Gastrocnemius medialis (tissue), 4 donors: Measurements from ENCODE around the gene VWA8. TPM values are rescaled to one million over a fixed set of nuclear protein-coding genes. Genes with fewer than 3 reads are reported as not detected.
"Not testable (repeated sequence)": the region's sequence is repeated elsewhere in the genome, so short reads cannot be mapped to it uniquely, and the experiment has no call there.

Experiments
- ATAC-seq, 2 donors: fragments of 150-250 bp; one replicate each; pipeline ENCODE4 v1.9.1; 2016
- DNase-seq, 2 donors: peaks; one replicate each; pipeline ENCODE4 v3.0.0-alpha.2; 2019
- H3K27ac ChIP-seq, 4 donors: fragments of 200-600 bp; sonication (generic); 1 replicate in 1 of 4; 2 replicates in 3 of 4; pipeline ENCODE4 v1.5.1; 2016 to 2018; ENCODE audit warnings: mild to moderate bottlenecking in 2 of 4, moderate library complexity in 1 of 4
- H3K27me3 ChIP-seq, 3 donors: fragments of 200-600 bp; sonication (generic) in 2 of 3; 1 replicate in 1 of 3; 2 replicates in 2 of 3; pipeline versions ENCODE4 v1.5.1 to v1.6.0; 2016 to 2019; ENCODE audit warnings: mild to moderate bottlenecking in 1 of 3, moderate library complexity in 1 of 3
- H3K36me3 ChIP-seq, 2 donors: fragments of 200-600 bp; sonication (generic) in 1 of 2; one replicate each; pipeline ENCODE4 v1.5.1; 2017 to 2018
- H3K4me1 ChIP-seq, 2 donors: fragments of 200-600 bp; sonication (generic) in 1 of 2; one replicate each; pipeline ENCODE4 v1.5.1; 2016 to 2017; ENCODE audit warnings: mild to moderate bottlenecking in 2 of 2
- H3K4me3 ChIP-seq, 4 donors: fragments of 200-600 bp; sonication (generic) in 3 of 4; 1 replicate in 1 of 4; 2 replicates in 3 of 4; pipeline ENCODE4 v1.5.1; 2016 to 2019; ENCODE audit warnings: mild to moderate bottlenecking in 2 of 4
- H3K9me3 ChIP-seq, 3 donors: fragments of 200-600 bp; sonication (generic) in 2 of 3; 1 replicate in 1 of 3; 2 replicates in 2 of 3; pipeline ENCODE4 v1.5.1; 2016 to 2019
- POLR2A ChIP-seq, 2 donors: fragments of 450-650 bp; IDR thresholded peaks; one replicate each; pipeline ENCODE4 v1.6.1; 2017; ENCODE audit warnings: antibody characterized with exemption in 2 of 2, mild to moderate bottlenecking in 2 of 2, moderate library complexity in 2 of 2
- in situ Hi-C, 4 donors: fragments of 200-750 bp; cut with MboI; loops; one replicate each; pipeline versions ENCODE4 v1.15.0 to v1.8.0; 2017; ENCODE audit warnings: low sequenced_read_pairs in 4 of 4
- intact Hi-C: fragments of 100-400 bp; cut with DNase I; formaldehyde crosslinking; loops from one replicate; pipeline ENCODE4 v1.15.1; 2023; ENCODE audit warnings: low total_unique reads
- total RNA-seq, 4 donors: library from RNA; depleted of rRNA; stranded (reverse); fragments of >200 nt; gene quantifications; one replicate each; pipeline versions ENCODE4 v1.1.0 to v1.2.3, GENCODE V29; 2016
- TF ChIP-seq, protein P1 (sequence below), 5 experiments: fragments of 450-650 bp in 3 of 5; fragments of 200-600 bp in 2 of 5; sonication (generic) in 2 of 5; IDR thresholded peaks in 4 of 5; conservative IDR thresholded peaks in 1 of 5; 1 replicate in 4 of 5; 2 replicates in 1 of 5; pipeline ENCODE4 v1.5.1; 2016 to 2019; ENCODE audit warnings: antibody characterized with exemption in 5 of 5, mild to moderate bottlenecking in 3 of 5, moderate library complexity in 3 of 5

Gene VWA8
- total RNA-seq, 4 donors from 2014 or later, result 24.7 to 37.9 (median 29.7) TPM

DNA sequence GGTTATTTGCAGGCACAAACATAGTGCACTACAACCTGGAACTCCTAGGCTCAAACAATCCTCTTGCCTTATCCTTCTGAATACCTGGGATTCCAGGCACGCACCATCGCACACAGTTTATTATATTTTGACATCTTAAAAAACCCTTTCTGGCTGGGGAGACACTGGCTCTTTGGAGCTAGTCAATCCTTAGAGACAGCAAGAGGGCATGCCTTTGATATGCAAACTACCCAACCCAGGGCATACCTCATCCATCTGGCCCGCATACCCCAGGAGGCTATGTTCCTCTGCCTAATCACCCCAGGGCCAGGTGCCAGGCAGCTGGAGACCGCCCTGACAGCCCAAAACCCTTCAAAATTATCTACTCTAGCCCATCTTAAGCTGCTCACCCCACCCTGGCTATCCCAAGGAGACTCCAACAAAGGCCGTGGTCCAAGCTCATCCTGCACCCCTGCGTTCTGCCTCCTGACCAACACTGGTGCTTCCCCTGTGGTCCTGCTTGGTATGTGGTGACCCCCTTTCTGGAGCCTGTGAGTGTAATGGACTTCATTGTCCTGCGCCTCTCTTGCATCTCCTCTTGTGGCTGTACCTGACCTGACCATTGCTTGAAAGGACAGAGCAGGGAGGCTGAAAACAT is 417.1 kb downstream of the VWA8 start:
- ATAC-seq, result no peak
- H3K36me3 ChIP-seq, result no peaks in the 10 kb centered on the region
- no peak for DNase-seq
- H3K27me3 ChIP-seq, result no peaks in the 10 kb centered on the region
- no peak overlapping the region for H3K4me3 ChIP-seq
- intact Hi-C loops, result no loop called here
- H3K9me3 ChIP-seq, result no peaks in the 10 kb centered on the region
- no peaks in the 10 kb centered on the region for H3K4me1 ChIP-seq
- H3K27ac ChIP-seq, result no peak overlapping the region
- in situ Hi-C loops, result no loop called here
- TF ChIP-seq, protein P1, sequence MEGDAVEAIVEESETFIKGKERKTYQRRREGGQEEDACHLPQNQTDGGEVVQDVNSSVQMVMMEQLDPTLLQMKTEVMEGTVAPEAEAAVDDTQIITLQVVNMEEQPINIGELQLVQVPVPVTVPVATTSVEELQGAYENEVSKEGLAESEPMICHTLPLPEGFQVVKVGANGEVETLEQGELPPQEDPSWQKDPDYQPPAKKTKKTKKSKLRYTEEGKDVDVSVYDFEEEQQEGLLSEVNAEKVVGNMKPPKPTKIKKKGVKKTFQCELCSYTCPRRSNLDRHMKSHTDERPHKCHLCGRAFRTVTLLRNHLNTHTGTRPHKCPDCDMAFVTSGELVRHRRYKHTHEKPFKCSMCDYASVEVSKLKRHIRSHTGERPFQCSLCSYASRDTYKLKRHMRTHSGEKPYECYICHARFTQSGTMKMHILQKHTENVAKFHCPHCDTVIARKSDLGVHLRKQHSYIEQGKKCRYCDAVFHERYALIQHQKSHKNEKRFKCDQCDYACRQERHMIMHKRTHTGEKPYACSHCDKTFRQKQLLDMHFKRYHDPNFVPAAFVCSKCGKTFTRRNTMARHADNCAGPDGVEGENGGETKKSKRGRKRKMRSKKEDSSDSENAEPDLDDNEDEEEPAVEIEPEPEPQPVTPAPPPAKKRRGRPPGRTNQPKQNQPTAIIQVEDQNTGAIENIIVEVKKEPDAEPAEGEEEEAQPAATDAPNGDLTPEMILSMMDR (IDR thresholded peaks at IDR 0.05 in 4 of 5, conservative IDR thresholded peaks at IDR 0.05 in 1 of 5), result no peak
- no peak for TF ChIP-seq POLR2A (IDR thresholded peaks at IDR 0.05)

DNA sequence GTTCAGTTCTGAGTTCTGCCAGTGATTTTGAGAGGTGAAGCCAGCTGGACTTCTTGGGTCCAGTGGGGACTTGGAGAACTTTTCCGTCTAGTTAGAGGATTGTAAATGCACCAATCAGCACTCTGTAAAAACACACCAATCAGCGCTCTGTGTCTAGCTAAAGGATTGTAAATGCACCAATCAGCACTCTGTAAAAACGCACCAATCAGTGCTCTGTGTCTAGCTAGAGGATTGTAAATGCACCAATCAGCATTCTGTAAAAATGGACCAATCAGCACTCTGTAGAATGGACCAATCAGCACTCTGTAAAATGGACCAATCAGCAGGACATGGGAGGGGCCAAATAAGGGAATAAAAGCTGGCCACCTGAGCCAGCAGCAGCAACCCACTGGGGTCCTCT is 418.1 kb downstream of the VWA8 start:
- DNase-seq, H3K4me1 ChIP-seq, intact Hi-C loops, ATAC-seq, H3K36me3 ChIP-seq, H3K27me3 ChIP-seq, H3K27ac ChIP-seq, H3K4me3 ChIP-seq, in situ Hi-C loops, H3K9me3 ChIP-seq: not testable (repeated sequence)

DNA sequence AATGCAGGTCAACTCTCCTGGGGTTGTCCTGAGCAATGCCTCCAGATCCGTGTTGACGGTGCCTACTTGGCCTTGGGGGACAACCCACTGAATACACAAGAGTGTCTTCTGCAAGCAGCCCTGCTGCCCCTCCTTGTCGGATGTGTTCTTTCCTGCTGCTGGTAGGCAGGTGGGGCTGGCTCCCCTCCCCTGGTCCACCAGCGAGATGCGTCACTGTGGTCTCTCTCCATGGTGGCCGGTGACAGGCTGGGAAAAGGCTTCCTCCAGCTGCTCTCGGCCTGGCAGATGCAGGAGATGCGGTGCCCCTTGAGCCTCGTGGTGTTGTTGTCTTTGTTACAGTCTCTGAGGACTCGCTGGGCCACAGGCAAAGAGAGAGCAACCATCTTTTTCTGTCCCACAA is 418.6 kb downstream of the VWA8 start:
- H3K27ac ChIP-seq, result no peak overlapping the region
- in situ Hi-C loops (no loop called here), intact Hi-C loops (no loop called here)
- no peak for DNase-seq
- H3K36me3 ChIP-seq, result no peaks in the 10 kb centered on the region
- no peak overlapping the region for H3K4me3 ChIP-seq
- no peak for TF ChIP-seq POLR2A (IDR thresholded peaks at IDR 0.05)
- TF ChIP-seq, protein P1 (IDR thresholded peaks at IDR 0.05 in 4 of 5, conservative IDR thresholded peaks at IDR 0.05 in 1 of 5), result no peak
- H3K4me1 ChIP-seq, result no peaks in the 10 kb centered on the region
- no peaks in the 10 kb centered on the region for H3K27me3 ChIP-seq
- ATAC-seq, result no peak
- no peaks in the 10 kb centered on the region for H3K9me3 ChIP-seq

DNA sequence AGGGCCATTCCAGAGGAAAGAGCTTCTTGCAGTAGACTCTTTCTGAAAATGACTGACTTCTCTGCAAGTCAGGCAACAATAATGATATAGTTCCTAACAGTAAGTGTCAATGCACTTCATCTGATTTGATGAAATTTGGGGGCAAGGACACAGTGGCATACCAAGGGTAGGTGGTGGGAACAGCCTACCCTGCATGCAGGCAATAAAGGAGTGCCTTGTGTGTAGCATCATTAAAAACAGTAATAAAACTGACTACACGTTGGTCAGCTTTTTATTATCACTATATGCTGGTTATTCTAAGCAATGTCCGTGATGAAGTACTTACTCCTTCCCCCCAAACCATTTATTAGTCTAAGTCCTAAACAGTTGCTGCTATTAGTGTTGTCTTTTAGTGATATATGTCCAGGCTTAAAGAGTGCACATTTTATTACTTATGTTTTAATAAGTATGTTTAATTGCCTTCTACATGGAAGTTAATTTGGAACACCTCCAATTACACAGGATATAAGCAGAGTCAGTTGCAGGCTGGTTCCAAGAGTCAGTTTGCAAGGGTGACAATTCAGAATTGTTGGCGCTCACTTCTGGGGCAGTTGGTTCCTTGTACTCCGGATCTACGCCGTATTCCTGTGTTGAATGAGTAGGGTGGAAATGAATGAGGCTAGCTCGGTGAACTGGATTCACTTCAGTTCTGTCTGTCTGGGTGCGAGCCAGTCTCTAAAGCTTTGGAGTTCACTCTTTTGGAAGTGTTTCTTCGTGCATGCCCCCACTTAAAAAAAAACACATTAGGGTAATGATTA is 419.6 kb downstream of the VWA8 start:
- Histone ChIP-seq H3K9me3 (no peaks in the 10 kb centered on the region), H3K4me3 (no peak overlapping the region), H3K27ac (no peak overlapping the region), H3K36me3 (no peaks in the 10 kb centered on the region), H3K4me1 (no peaks in the 10 kb centered on the region), H3K27me3 (no peaks in the 10 kb centered on the region)
- in situ Hi-C loops (no loop called here), intact Hi-C loops (no loop called here)
- TF ChIP-seq, protein P1 (IDR thresholded peaks at IDR 0.05 in 4 of 5, conservative IDR thresholded peaks at IDR 0.05 in 1 of 5), result no peak
- TF ChIP-seq POLR2A (IDR thresholded peaks at IDR 0.05), result no peak
- ATAC-seq (no peak), DNase-seq (no peak)

DNA sequence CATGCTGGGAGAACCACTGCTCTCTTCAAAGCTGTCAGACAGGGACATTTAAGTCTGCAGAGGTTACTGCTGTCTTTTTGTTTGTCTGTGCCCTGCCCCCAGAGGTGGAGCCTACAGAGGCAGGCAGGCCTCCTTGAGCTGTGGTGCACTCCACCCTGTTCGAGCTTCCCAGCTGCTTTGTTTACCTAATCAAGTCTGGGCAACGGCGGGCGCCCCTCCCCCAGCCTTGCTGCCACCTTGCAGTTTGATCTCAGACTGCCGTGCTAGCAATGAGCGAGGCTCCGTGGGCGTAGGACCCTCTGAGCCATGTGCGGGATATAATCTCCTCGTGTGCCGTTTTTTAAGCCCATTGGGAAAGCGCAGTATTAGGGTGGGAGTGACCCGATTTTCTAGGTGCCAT is 420.7 kb downstream of the VWA8 start:
- intact Hi-C loops, H3K4me1 ChIP-seq, ATAC-seq, H3K27ac ChIP-seq, H3K36me3 ChIP-seq, H3K4me3 ChIP-seq, DNase-seq, in situ Hi-C loops, H3K9me3 ChIP-seq, H3K27me3 ChIP-seq: not testable (repeated sequence)
